GM19372 (cell line): ENCODE measurements around the gene C18orf32.
"Not testable (repeated sequence)": the region's sequence is repeated elsewhere in the genome, so short reads cannot be mapped to it uniquely, and the experiment has no call there.

Experiments used
- ATAC-seq: cut with Tn5 transposase; IDR thresholded peaks from one replicate; pipeline ENCODE4 v1.9.1; 2021; ENCODE audit warnings: mild to moderate bottlenecking, low read depth, moderate library complexity; ENCODE audit not compliant: unreplicated experiment

The C18orf32 gene

GRCh38 chr18:49503931-49504330, 16.9 kb upstream of the C18orf32 start:
- ATAC-seq: no peak

- no peak for ATAC-seq
Measured at GRCh38 chr18:49500201-49500921, 13.3 kb upstream of the C18orf32 start.

GRCh38 chr18:49499046-49499637, 12.1 kb upstream of the C18orf32 start:
- ATAC-seq: no peak

- no peak for ATAC-seq
Measured at GRCh38 chr18:49495480-49495879, 8.4 kb upstream of the C18orf32 start.

GRCh38 chr18:49495076-49495475, 8.0 kb upstream of the C18orf32 start:
- ATAC-seq: no peak

- ATAC-seq: no peak
Measured at GRCh38 chr18:49494660-49495059, 7.6 kb upstream of the C18orf32 start.

- no peak for ATAC-seq
Measured at GRCh38 chr18:49492694-49493033, 5.6 kb upstream of the C18orf32 start.

GRCh38 chr18:49491857-49492693, 5.0 kb upstream of the C18orf32 start, which contains the start of gene RPL17:
Gene RPL17 (minus strand): TSS chr18:49492465.
- ATAC-seq: peak; percentile 75

GRCh38 chr18:49491534-49491856, 4.5 kb upstream of the C18orf32 start:
- ATAC-seq: no peak

- no peak for ATAC-seq
Measured at GRCh38 chr18:49490246-49490762, 3.3 kb upstream of the C18orf32 start.

- no peak for ATAC-seq
Measured at GRCh38 chr18:49487711-49488310, 777 bp upstream of the C18orf32 start.

- ATAC-seq: no peak
Measured at GRCh38 chr18:49486606-49486952, 455 bp downstream of the C18orf32 start.

- ATAC-seq: no peak
Measured at GRCh38 chr18:49486134-49486533, 900 bp downstream of the C18orf32 start.

- ATAC-seq: no peak
Measured at GRCh38 chr18:49483198-49483597, 3.8 kb downstream of the C18orf32 start.

GRCh38 chr18:49481907-49482306, 5.1 kb downstream of the C18orf32 start:
- no peak for ATAC-seq

- no peak for ATAC-seq
Measured at GRCh38 chr18:49481317-49481716, 5.7 kb downstream of the C18orf32 start.

- no peak for ATAC-seq
Measured at GRCh38 chr18:49479381-49480137, 7.5 kb downstream of the C18orf32 start.

- ATAC-seq: no peak
Measured at GRCh38 chr18:49476664-49477411, 10.2 kb downstream of the C18orf32 start.

- not testable (repeated sequence) for ATAC-seq
Measured at GRCh38 chr18:49474935-49475334, 12.1 kb downstream of the C18orf32 start.

- no peak for ATAC-seq
Measured at GRCh38 chr18:49473721-49474120, 13.3 kb downstream of the C18orf32 start.
